Measurements from ENCODE around the gene MAN1C1. TPM values are rescaled to one million over a fixed set of nuclear protein-coding genes. Genes with fewer than 3 reads are reported as not detected.
"Not testable (repeated sequence)": the region's sequence is repeated elsewhere in the genome, so short reads cannot be mapped to it uniquely, and the experiment has no call there.

MAN1C1 gene
- total RNA-seq, 1 donor from 2014 or later: 19.5 TPM

- DNase-seq (ENCODE audit: missing footprints); ATAC-seq: not testable (repeated sequence)
- intact Hi-C loops (cut with DNase I): loop anchor here (5.0 kb wide), 2 partner anchors 42 to 98 kb away; no protein-coding TSS in a partner anchor
Measured at GRCh38 chr1:25699059-25699458, 82.5 kb downstream of the MAN1C1 start.

GRCh38 chr1:25699500-25700143 lies 83.0 kb downstream of the MAN1C1 start:
- ATAC-seq (peak; percentile 75), DNase-seq (ENCODE audit: missing footprints) (peak; percentile 79)
- intact Hi-C loops (cut with DNase I): loop anchor here (2.0 to 5.0 kb wide), 3 partner anchors 29 to 98 kb away; no protein-coding TSS in a partner anchor

- intact Hi-C loops (cut with DNase I): loop anchor here (2.0 kb wide), 1 partner anchor 29 kb away; no protein-coding TSS in a partner anchor
- DNase-seq (ENCODE audit: missing footprints) (no peak), ATAC-seq (peak; percentile 82)
Measured at GRCh38 chr1:25700144-25700523, 83.5 kb downstream of the MAN1C1 start.

GRCh38 chr1:25700626-25701025 lies 84.0 kb downstream of the MAN1C1 start:
- intact Hi-C loops (cut with DNase I): loop anchor here (2.0 kb wide), 1 partner anchor 28 kb away; no protein-coding TSS in a partner anchor
- ATAC-seq (peak; percentile 23), DNase-seq (ENCODE audit: missing footprints) (no peak)

GRCh38 chr1:25701030-25701785 lies 84.6 kb downstream of the MAN1C1 start:
- intact Hi-C loops (cut with DNase I): loop anchor here (2.0 kb wide), 1 partner anchor 28 kb away; no protein-coding TSS in a partner anchor
- ATAC-seq: no peak
- DNase-seq (ENCODE audit: missing footprints): no peak

GRCh38 chr1:25702101-25702775 lies 85.6 kb downstream of the MAN1C1 start:
- ATAC-seq (no peak), DNase-seq (ENCODE audit: missing footprints) (no peak)
- intact Hi-C loops (cut with DNase I): no loop called here

GRCh38 chr1:25703041-25703440 lies 86.5 kb downstream of the MAN1C1 start:
- intact Hi-C loops (cut with DNase I): no loop called here
- no peak for DNase-seq (ENCODE audit: missing footprints)
- no peak for ATAC-seq

GRCh38 chr1:25703671-25704266 lies 87.2 kb downstream of the MAN1C1 start:
- DNase-seq (ENCODE audit: missing footprints) (no peak), ATAC-seq (no peak)
- intact Hi-C loops (cut with DNase I): no loop called here

GRCh38 chr1:25704267-25704691 lies 87.7 kb downstream of the MAN1C1 start:
- ATAC-seq (peak; percentile 5), DNase-seq (ENCODE audit: missing footprints) (no peak)
- intact Hi-C loops (cut with DNase I): no loop called here

- intact Hi-C loops (cut with DNase I): no loop called here
- ATAC-seq (no peak), DNase-seq (ENCODE audit: missing footprints) (no peak)
Measured at GRCh38 chr1:25705699-25706098, 89.1 kb downstream of the MAN1C1 start.

- intact Hi-C loops (cut with DNase I): no loop called here
- DNase-seq (ENCODE audit: missing footprints): no peak
- ATAC-seq: peak; percentile 24
Measured at GRCh38 chr1:25706146-25707089, 89.8 kb downstream of the MAN1C1 start.

- ATAC-seq (no peak), DNase-seq (ENCODE audit: missing footprints) (no peak)
- intact Hi-C loops (cut with DNase I): no loop called here
Measured at GRCh38 chr1:25707280-25708016, 90.9 kb downstream of the MAN1C1 start.

GRCh38 chr1:25710583-25711347 lies 94.2 kb downstream of the MAN1C1 start:
- DNase-seq (ENCODE audit: missing footprints) (no peak), ATAC-seq (no peak)
- intact Hi-C loops (cut with DNase I): no loop called here

- peak; percentile 47 for ATAC-seq
- intact Hi-C loops (cut with DNase I): no loop called here
Measured at GRCh38 chr1:25711555-25712298, 95.1 kb downstream of the MAN1C1 start.

GRCh38 chr1:25712299-25712970 lies 95.8 kb downstream of the MAN1C1 start:
- intact Hi-C loops (cut with DNase I): no loop called here
- DNase-seq (ENCODE audit: missing footprints): no peak
- ATAC-seq: no peak

More at GRCh38 chr1:25711555-25712298, 95.1 kb downstream of the MAN1C1 start:
- peak; percentile 82 for DNase-seq (ENCODE audit: missing footprints)
